ENCODE results near the gene CPN2.

- TF ChIP-seq GATA3 (IDR thresholded peaks at IDR 0.05; ENCODE audit: low read depth, low read length): no peak
- TF ChIP-seq GATA2 (IDR thresholded peaks at IDR 0.05; ENCODE audit: low read depth, low read length): no peak
Measured at GRCh38 chr3:194399166-194399565, 48.0 kb upstream of the CPN2 start, which contains the start of gene GP5.
